Neural cell (in vitro differentiated cells): Measurements from ENCODE around the gene CCDC50. TPM values are rescaled to one million over a fixed set of nuclear protein-coding genes. Genes with fewer than 3 reads are reported as not detected.

Experiments used
- H2AFZ ChIP-seq: fragments of 200-600, 300-800 bp; sonication (generic), shearing (Covaris generic); 2 replicates; pipeline ENCODE4 v1.6.0; 2014; ENCODE audit warnings: low read depth, mild to moderate bottlenecking, antibody characterized with exemption, low read length, moderate library complexity
- H3F3A ChIP-seq: fragments of 200-600 bp; shearing (Covaris generic); 2 replicates; pipeline ENCODE4 v1.6.1; 2016; ENCODE audit warnings: mild to moderate bottlenecking, moderate library complexity, mixed read lengths, antibody characterized with exemption, low read length; ENCODE audit not compliant: insufficient read depth, poor library complexity, severe bottlenecking
- H3K27ac ChIP-seq: fragments of 200-600, 300-800 bp; sonication (generic), shearing (Covaris generic); 2 replicates; pipeline ENCODE4 v1.5.1; 2014; ENCODE audit warnings: mild to moderate bottlenecking, low read length, moderate library complexity
- H3K27me3 ChIP-seq: fragments of 300-800, 200-600 bp; sonication (generic), shearing (Covaris generic); 2 replicates; pipeline ENCODE4 v1.6.0; 2014; ENCODE audit warnings: mild to moderate bottlenecking, low read depth, low read length, moderate library complexity; ENCODE audit not compliant: insufficient read depth
- H3K36me3 ChIP-seq: fragments of 300-800, 200-600 bp; sonication (generic), shearing (Covaris generic); 2 replicates; pipeline ENCODE4 v1.5.1; 2014; ENCODE audit warnings: mild to moderate bottlenecking, antibody characterized with exemption, low read length, moderate library complexity; ENCODE audit not compliant: insufficient read depth
- H3K4me2 ChIP-seq: fragments of 300-800, 200-600 bp; sonication (generic), shearing (Covaris generic); 2 replicates; pipeline ENCODE4 v1.6.0; 2014; ENCODE audit warnings: mild to moderate bottlenecking, low read length
- H3K4me3 ChIP-seq: fragments of 300-800, 200-600 bp; sonication (generic), shearing (Covaris generic); 2 replicates; pipeline ENCODE4 v1.5.1; 2014; ENCODE audit warnings: mild to moderate bottlenecking, low read length, moderate library complexity
- H3K79me2 ChIP-seq: fragments of 200-600 bp; shearing (Covaris generic); replicated peaks from 2 replicates; pipeline ENCODE4 v1.6.0; 2014; ENCODE audit warnings: mild to moderate bottlenecking, low read length, moderate library complexity; ENCODE audit not compliant: insufficient read depth
- H3K9ac ChIP-seq: fragments of 300-800, 200-600 bp; sonication (generic), shearing (Covaris generic); 2 replicates; pipeline ENCODE4 v1.6.1; 2016; ENCODE audit warnings: mild to moderate bottlenecking, low read length, mixed read lengths
- H3K9me2 ChIP-seq: fragments of 200-600 bp; shearing (Covaris generic); 2 replicates; pipeline ENCODE4 v1.6.1; 2016; ENCODE audit warnings: mild to moderate bottlenecking, low read length, mixed read lengths; ENCODE audit not compliant: insufficient read depth
- H3K9me3 ChIP-seq: fragments of 200-600, 300-800 bp; sonication (generic), shearing (Covaris generic); 2 replicates; pipeline ENCODE4 v1.6.1; 2016; ENCODE audit warnings: mild to moderate bottlenecking, mixed run types, low read length, moderate library complexity, mixed read lengths
- H4K20me1 ChIP-seq: fragments of 200-600 bp; shearing (Covaris generic); 2 replicates; pipeline ENCODE4 v1.6.1; 2016; ENCODE audit warnings: mild to moderate bottlenecking, mixed run types; ENCODE audit not compliant: insufficient read depth
- CTCF ChIP-seq: fragments of 450-650 bp; IDR thresholded peaks from 2 replicates; pipeline ENCODE4 v1.5.1; 2014; ENCODE audit warnings: antibody characterized with exemption, mild to moderate bottlenecking, moderate library complexity; ENCODE audit not compliant: poor library complexity, severe bottlenecking
- EP300 ChIP-seq: fragments of 450-650 bp; conservative IDR thresholded peaks from 2 replicates; pipeline ENCODE4 v1.6.1; 2014; ENCODE audit warnings: antibody characterized with exemption, mild to moderate bottlenecking, moderate library complexity; ENCODE audit not compliant: poor library complexity, severe bottlenecking
- EZH2 ChIP-seq: fragments of 200-600, 300-800 bp; shearing (Covaris generic), sonication (generic); IDR thresholded peaks from 2 replicates; pipeline ENCODE4 v1.6.1; 2014; ENCODE audit warnings: antibody characterized with exemption, low read length, borderline replicate concordance, mild to moderate bottlenecking; ENCODE audit not compliant: insufficient read depth, poor library complexity, severe bottlenecking
- MXI1 ChIP-seq: fragments of 450-650 bp; conservative IDR thresholded peaks from 2 replicates; pipeline ENCODE4 v1.6.1; 2014; ENCODE audit warnings: antibody characterized with exemption, mild to moderate bottlenecking; ENCODE audit not compliant: poor library complexity, severe bottlenecking
- POLR2AphosphoS5 ChIP-seq: IDR thresholded peaks from 2 replicates; pipeline ENCODE4 v1.6.1; 2012
- RAD21 ChIP-seq: fragments of 450-650 bp; conservative IDR thresholded peaks from 2 replicates; pipeline ENCODE4 v1.6.1; 2014; ENCODE audit warnings: antibody characterized with exemption, mild to moderate bottlenecking, moderate library complexity
- SMC3 ChIP-seq: fragments of 450-650 bp; conservative IDR thresholded peaks from 2 replicates; pipeline ENCODE4 v1.6.1; 2014; ENCODE audit warnings: antibody characterized with exemption, mild to moderate bottlenecking, moderate library complexity; ENCODE audit not compliant: poor library complexity
- TAF1 ChIP-seq: IDR thresholded peaks from 2 replicates; pipeline ENCODE4 v1.6.1; 2012; ENCODE audit warnings: low read depth
- polyA plus RNA-seq: library from polyadenylated mRNA; depleted of rRNA; stranded (reverse); fragments of >200 nt; gene quantifications from 2 replicates; pipeline ENCODE4 v1.2.3, GENCODE V29; 2014
- TF ChIP-seq, protein P1 (sequence below): IDR thresholded peaks from 2 replicates; pipeline ENCODE4 v1.6.1; 2012; ENCODE audit warnings: borderline replicate concordance

CCDC50 gene
- polyA plus RNA-seq, 1 donor from 2014 or later, result 58.2 TPM

DNA sequence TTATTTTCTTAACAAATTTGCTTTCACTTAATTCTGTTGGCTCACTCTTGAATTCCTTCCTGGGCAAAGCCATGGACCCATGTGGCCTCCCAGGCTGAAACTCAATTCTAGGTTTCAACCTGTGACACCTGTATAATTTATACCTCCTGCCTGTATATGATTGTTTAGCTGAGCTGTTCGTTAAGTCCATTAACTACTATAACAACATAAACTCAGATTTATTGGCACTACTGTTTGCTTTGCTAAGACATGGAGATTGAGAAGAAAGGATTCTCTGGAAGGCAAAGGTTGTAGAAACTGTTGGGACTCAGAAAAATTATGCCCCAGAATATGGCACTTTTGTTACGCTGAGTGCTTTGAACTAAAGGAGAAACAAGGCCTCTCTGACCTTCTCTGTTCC lies 26.7 kb upstream of the CCDC50 start:
- H3K27me3 ChIP-seq, result no peaks in the 10 kb centered on the region
- H4K20me1 ChIP-seq, result no peaks in the 10 kb centered on the region
- H3K9ac ChIP-seq, result no peak overlapping the region
- no peaks in the 10 kb centered on the region for H3F3A ChIP-seq
- TF ChIP-seq MXI1 (no peak), SMC3 (no peak), TAF1 (no peak), EP300 (no peak), EZH2 (no peak), RAD21 (no peak), POLR2AphosphoS5 (no peak), CTCF (no peak)
- TF ChIP-seq, protein P1, sequence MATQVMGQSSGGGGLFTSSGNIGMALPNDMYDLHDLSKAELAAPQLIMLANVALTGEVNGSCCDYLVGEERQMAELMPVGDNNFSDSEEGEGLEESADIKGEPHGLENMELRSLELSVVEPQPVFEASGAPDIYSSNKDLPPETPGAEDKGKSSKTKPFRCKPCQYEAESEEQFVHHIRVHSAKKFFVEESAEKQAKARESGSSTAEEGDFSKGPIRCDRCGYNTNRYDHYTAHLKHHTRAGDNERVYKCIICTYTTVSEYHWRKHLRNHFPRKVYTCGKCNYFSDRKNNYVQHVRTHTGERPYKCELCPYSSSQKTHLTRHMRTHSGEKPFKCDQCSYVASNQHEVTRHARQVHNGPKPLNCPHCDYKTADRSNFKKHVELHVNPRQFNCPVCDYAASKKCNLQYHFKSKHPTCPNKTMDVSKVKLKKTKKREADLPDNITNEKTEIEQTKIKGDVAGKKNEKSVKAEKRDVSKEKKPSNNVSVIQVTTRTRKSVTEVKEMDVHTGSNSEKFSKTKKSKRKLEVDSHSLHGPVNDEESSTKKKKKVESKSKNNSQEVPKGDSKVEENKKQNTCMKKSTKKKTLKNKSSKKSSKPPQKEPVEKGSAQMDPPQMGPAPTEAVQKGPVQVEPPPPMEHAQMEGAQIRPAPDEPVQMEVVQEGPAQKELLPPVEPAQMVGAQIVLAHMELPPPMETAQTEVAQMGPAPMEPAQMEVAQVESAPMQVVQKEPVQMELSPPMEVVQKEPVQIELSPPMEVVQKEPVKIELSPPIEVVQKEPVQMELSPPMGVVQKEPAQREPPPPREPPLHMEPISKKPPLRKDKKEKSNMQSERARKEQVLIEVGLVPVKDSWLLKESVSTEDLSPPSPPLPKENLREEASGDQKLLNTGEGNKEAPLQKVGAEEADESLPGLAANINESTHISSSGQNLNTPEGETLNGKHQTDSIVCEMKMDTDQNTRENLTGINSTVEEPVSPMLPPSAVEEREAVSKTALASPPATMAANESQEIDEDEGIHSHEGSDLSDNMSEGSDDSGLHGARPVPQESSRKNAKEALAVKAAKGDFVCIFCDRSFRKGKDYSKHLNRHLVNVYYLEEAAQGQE, result no peak
- no peak overlapping the region for H3K4me2 ChIP-seq
- H3K9me3 ChIP-seq, result no peaks in the 10 kb centered on the region
- no peak overlapping the region for H3K4me3 ChIP-seq
- H3K79me2 ChIP-seq, result no peaks in the 10 kb centered on the region
- no peaks in the 10 kb centered on the region for H3K36me3 ChIP-seq
- H2AFZ ChIP-seq, result no peak overlapping the region
- H3K27ac ChIP-seq, result no peak overlapping the region
- no peaks in the 10 kb centered on the region for H3K9me2 ChIP-seq

DNA sequence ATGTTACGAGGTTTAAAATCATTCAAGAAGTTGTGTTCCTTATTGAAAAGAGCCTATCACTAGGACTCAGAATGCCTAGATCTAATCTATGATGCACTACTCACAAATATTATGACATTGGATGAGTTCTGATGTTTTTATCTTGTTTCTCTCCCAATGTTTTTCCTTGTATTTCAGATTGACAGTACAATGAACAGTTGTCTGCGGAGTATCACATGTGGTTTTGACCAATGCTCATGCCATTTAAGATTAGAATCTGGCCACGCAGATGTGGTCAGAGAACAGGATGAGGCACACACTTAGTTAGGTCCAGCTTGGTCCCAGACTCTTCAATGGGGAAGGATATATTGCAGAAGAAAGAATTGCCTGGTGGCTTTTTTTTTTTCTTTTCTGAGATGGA lies 25.6 kb upstream of the CCDC50 start:
- no peaks in the 10 kb centered on the region for H3K9me2 ChIP-seq
- no peak overlapping the region for H3K4me3 ChIP-seq
- TF ChIP-seq, protein P1, result no peak
- no peak for TF ChIP-seq POLR2AphosphoS5
- TF ChIP-seq MXI1, result no peak
- no peak for TF ChIP-seq CTCF
- TF ChIP-seq TAF1, result no peak
- H3K9me3 ChIP-seq, result no peaks in the 10 kb centered on the region
- H3K9ac ChIP-seq, result no peak overlapping the region
- no peaks in the 10 kb centered on the region for H3F3A ChIP-seq
- no peaks in the 10 kb centered on the region for H3K79me2 ChIP-seq
- H3K27ac ChIP-seq, result no peak overlapping the region
- H3K4me2 ChIP-seq, result no peak overlapping the region
- no peaks in the 10 kb centered on the region for H4K20me1 ChIP-seq
- H3K27me3 ChIP-seq, result no peaks in the 10 kb centered on the region
- no peak overlapping the region for H2AFZ ChIP-seq
- no peaks in the 10 kb centered on the region for H3K36me3 ChIP-seq
